T-cell (primary cell): ENCODE data around the gene G3BP2. TPM values are rescaled to one million over a fixed set of nuclear protein-coding genes. Genes with fewer than 3 reads are reported as not detected.

Source experiments
- ATAC-seq, 4 experiments: fragments of 200-7000 bp in 3 of 4; fragments of 150-1000 bp in 1 of 4; cut with Tn5 transposase; replicated peaks in 1 of 4; 1 replicate in 3 of 4; 2 replicates in 1 of 4; pipeline ENCODE4 v1.10.0; 2021; ENCODE audit warnings: moderate library complexity in 3 of 4, mild to moderate bottlenecking in 2 of 4, moderate number of reproducible peaks in 1 of 4
- CTCF ChIA-PET, 2 donors: fragments of 300-600 bp; sonication (Branson Sonifier 250); formaldehyde crosslinking; loops; one replicate each; lab custom pipeline; 2022; ENCODE audit warnings: antibody characterized with exemption in 2 of 2; lab: Charles Lee
- POLR2A ChIA-PET, 2 donors: fragments of 300-600 bp; sonication (Branson Sonifier 250); formaldehyde crosslinking; loops; one replicate each; lab custom pipeline; 2022; ENCODE audit warnings: antibody characterized with exemption in 2 of 2; lab: Charles Lee
- DNase-seq, 35 experiments: peaks; one replicate each; pipeline versions ENCODE4 v3.0.0 to v3.0.0-alpha.2; 2013 to 2023
- H3K27ac ChIP-seq: one replicate; pipeline ENCODE4 v1.5.1; 2013; ENCODE audit warnings: low read length
- H3K27me3 ChIP-seq, 2 experiments: replicated peaks in 1 of 2; 1 replicate in 1 of 2; 2 replicates in 1 of 2; pipeline versions ENCODE4 v1.6.1 to v1.7.0; 2013; ENCODE audit warnings: low read length in 1 of 2, mixed read lengths in 1 of 2; ENCODE audit not compliant: control insufficient read depth in 2 of 2, insufficient read depth in 2 of 2; ENCODE audit errors: extremely low read depth in 1 of 2
- H3K36me3 ChIP-seq, 2 donors: 1 replicate in 1 of 2; 2 replicates in 1 of 2; pipeline versions ENCODE4 v1.6.1 to v1.7.0; 2013; ENCODE audit warnings: low read length in 1 of 2; ENCODE audit not compliant: control insufficient read depth in 2 of 2, insufficient read depth in 1 of 2; ENCODE audit errors: extremely low read depth in 1 of 2
- H3K4me1 ChIP-seq, 2 experiments: 1 replicate in 1 of 2; 2 replicates in 1 of 2; pipeline versions ENCODE4 v1.6.1 to v1.7.0; 2013; ENCODE audit warnings: low read length in 2 of 2, mixed read lengths in 1 of 2; ENCODE audit not compliant: insufficient read depth in 2 of 2, control insufficient read depth in 1 of 2; ENCODE audit errors: extremely low read depth in 1 of 2
- H3K4me3 ChIP-seq, 2 donors: 1 replicate in 1 of 2; 2 replicates in 1 of 2; pipeline versions ENCODE4 v1.5.1 to v1.7.0; 2013; ENCODE audit warnings: mild to moderate bottlenecking in 2 of 2, low read length in 1 of 2, moderate library complexity in 1 of 2; ENCODE audit not compliant: control insufficient read depth in 1 of 2; ENCODE audit errors: extremely low read depth in 1 of 2
- H3K9me3 ChIP-seq: 2 replicates; pipeline ENCODE4 v1.7.0; 2013
- H3K27ac Mint-ChIP-seq, 2 donors: one replicate each; pipeline ENCODE4 v1.8.0; 2020 to 2021; ENCODE audit warnings: mild to moderate bottlenecking in 2 of 2, mixed read lengths in 2 of 2
- H3K27me3 Mint-ChIP-seq, 2 donors: one replicate each; pipeline ENCODE4 v1.8.0; 2021 to 2022; ENCODE audit warnings: mixed read lengths in 2 of 2
- H3K36me3 Mint-ChIP-seq: one replicate; pipeline ENCODE4 v1.8.0; 2021; ENCODE audit warnings: mixed read lengths
- H3K4me1 Mint-ChIP-seq, 3 donors: one replicate each; pipeline ENCODE4 v1.8.0; 2020 to 2022; ENCODE audit warnings: mixed read lengths in 3 of 3, mild to moderate bottlenecking in 1 of 3
- H3K4me3 Mint-ChIP-seq, 3 donors: one replicate each; pipeline ENCODE4 v1.8.0; 2020 to 2022; ENCODE audit warnings: mild to moderate bottlenecking in 3 of 3, mixed read lengths in 3 of 3, moderate library complexity in 3 of 3
- H3K9me3 Mint-ChIP-seq, 3 donors: one replicate each; pipeline ENCODE4 v1.8.0; 2020 to 2022; ENCODE audit warnings: mixed read lengths in 3 of 3
- WGBS: methylation state at CpG from one replicate; pipeline ENCODE4 v1.1.5; 2013; ENCODE audit warnings: missing lambda C conversion rate; ENCODE audit not compliant: insufficient coverage; 5-methylcytosine and 5-hydroxymethylcytosine counted together
- total RNA-seq, 35 experiments: library from RNA in 6 of 35; stranded (reverse) in 6 of 35; fragments of 120-200 nt in 1 of 35; gene quantifications; one replicate each; pipeline versions ENCODE4 v1.2.1 to v1.2.4 and lab custom pipeline; 2013 to 2026

G3BP2 gene
- total RNA-seq, 5 donors from 2014 or later (not counting 1 experiment from before 2014, with no cell fraction given), result 135 to 316 (median 141) TPM

GRCh38 chr4:75630174-75630936 lies 42.9 kb downstream of the G3BP2 start, which contains the start of gene CDKL2:
Gene CDKL2, minus strand, starts transcription at chr4:75630528. Its CDS starts 4,540 bp downstream, at chr4:75625988.
- no peaks in the 10 kb centered on the region for H3K9me3 Mint-ChIP-seq
- H3K4me1 Mint-ChIP-seq, result peaks cover 8 to 10% (median 10%) of the 10 kb centered on the region in 3 donors
- H3K27ac Mint-ChIP-seq, result peak within 1 kb of the TSS; percentile 66 to 70
- no peaks in the 10 kb centered on the region for H3K27me3 Mint-ChIP-seq
- POLR2A ChIA-PET, result interaction anchor here (1.1 kb wide), 2 partner anchors 94 kb away, joined by 5 to 8 read pairs; partner anchors contain the start of gene USO1 (in 2 of the 2)
- under 1% methylated on average over 56 of the region's 57 CpGs for WGBS
- DNase-seq, result peak; percentile 81 to 96 (median 89)
- no peaks in the 10 kb centered on the region for H3K36me3 Mint-ChIP-seq
- Histone ChIP-seq H3K27ac (peak within 1 kb of the TSS; percentile 35), H3K36me3 (no peaks in the 10 kb centered on the region), H3K4me3 (peak within 1 kb of the TSS; percentile 71 to 83), H3K4me1 (peaks cover 5 to 16% of the 10 kb centered on the region in 2 experiments), H3K9me3 (no peaks in the 10 kb centered on the region), H3K27me3 (no peaks in the 10 kb centered on the region)
- peak within 1 kb of the TSS; percentile 87 to 92 (median 89) for H3K4me3 Mint-ChIP-seq
- ATAC-seq, result peak; percentile 98 to 100 (median 99)
- CTCF ChIA-PET, result interaction anchor here (0.9 to 1.3 kb wide), 3 partner anchors 24 to 93 kb away, joined by 3 to 6 read pairs (median 3); no protein-coding TSS in a partner anchor

DNA sequence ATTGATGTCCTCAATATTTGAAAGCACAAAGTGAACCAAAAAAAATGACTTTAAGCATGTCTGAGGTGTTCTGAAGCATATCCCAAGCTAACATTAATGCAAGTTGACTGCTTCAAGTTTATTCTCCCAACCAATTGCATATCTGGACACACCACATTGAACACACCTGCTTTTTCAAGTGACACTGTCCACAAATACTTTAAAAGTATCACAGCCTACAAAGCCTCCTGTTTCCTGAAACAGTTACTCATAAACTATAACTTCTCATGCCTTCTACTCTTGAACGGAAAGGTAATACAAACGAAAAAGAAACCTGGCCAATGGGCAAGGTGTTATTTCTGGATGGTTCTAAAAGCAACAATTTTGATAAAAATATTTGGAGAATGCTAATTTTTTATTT lies 44.0 kb downstream of the G3BP2 start:
- Histone ChIP-seq H3K9me3 (no peaks in the 10 kb centered on the region), H3K36me3 (no peaks in the 10 kb centered on the region), H3K27me3 (no peaks in the 10 kb centered on the region), H3K4me3 (no peak overlapping the region), H3K27ac (no peak overlapping the region), H3K4me1 (peaks cover 5 to 16% of the 10 kb centered on the region in 2 experiments)
- H3K36me3 Mint-ChIP-seq, result no peaks in the 10 kb centered on the region
- 40% methylated on average over 1 of the region's 2 CpGs for WGBS
- H3K9me3 Mint-ChIP-seq, result no peaks in the 10 kb centered on the region
- ATAC-seq, result no peak
- no peaks in the 10 kb centered on the region for H3K27me3 Mint-ChIP-seq
- peaks cover 8 to 10% (median 10%) of the 10 kb centered on the region in 3 donors for H3K4me1 Mint-ChIP-seq
- H3K27ac Mint-ChIP-seq, result no peak overlapping the region
- peak overlapping the region; percentile 28 to 92 (median 31) for H3K4me3 Mint-ChIP-seq
- ChIA-PET CTCF (interaction anchor here in 1 of 2 donors (0.8 to 1.3 kb wide), 2 partner anchors 80 to 571 kb away, joined by 3 read pairs; no protein-coding TSS in a partner anchor), POLR2A (interaction anchor here in 1 of 2 donors (1.1 kb wide), 1 partner anchor 95 kb away, joined by 5 read pairs; the partner anchor contains the start of gene USO1)
- no peak for DNase-seq

GRCh38 chr4:75623026-75623425 lies 50.2 kb downstream of the G3BP2 start:
- no peaks in the 10 kb centered on the region for H3K27me3 Mint-ChIP-seq
- ATAC-seq, result no peak
- CTCF ChIA-PET, result no interaction called here

GRCh38 chr4:75621715-75622114 lies 51.5 kb downstream of the G3BP2 start:
- H3K4me3 ChIP-seq, result no peak overlapping the region
- H3K9me3 ChIP-seq, result no peaks in the 10 kb centered on the region
- Mint-ChIP-seq H3K9me3 (no peaks in the 10 kb centered on the region), H3K4me1 (no peaks in the 10 kb centered on the region), H3K4me3 (no peak overlapping the region), H3K27me3 (no peaks in the 10 kb centered on the region), H3K27ac (no peak overlapping the region), H3K36me3 (no peaks in the 10 kb centered on the region)
- DNase-seq (no peak), ATAC-seq (no peak)
- no peaks in the 10 kb centered on the region for H3K27me3 ChIP-seq
- ChIA-PET POLR2A (no interaction called here), CTCF (no interaction called here)
- no peaks in the 10 kb centered on the region for H3K36me3 ChIP-seq
- H3K27ac ChIP-seq, result no peak overlapping the region
- H3K4me1 ChIP-seq, result no peaks in the 10 kb centered on the region

More at GRCh38 chr4:75623026-75623425, 50.2 kb downstream of the G3BP2 start:
- DNase-seq, result no peak
- POLR2A ChIA-PET, result no interaction called here
- H3K4me1 ChIP-seq, result no peaks in the 10 kb centered on the region
- Mint-ChIP-seq H3K4me1 (no peaks in the 10 kb centered on the region), H3K9me3 (no peaks in the 10 kb centered on the region), H3K4me3 (no peak overlapping the region), H3K27ac (no peak overlapping the region), H3K36me3 (no peaks in the 10 kb centered on the region)
- H3K9me3 ChIP-seq, result no peaks in the 10 kb centered on the region
- no peak overlapping the region for H3K4me3 ChIP-seq
- H3K36me3 ChIP-seq, result no peaks in the 10 kb centered on the region
- no peaks in the 10 kb centered on the region for H3K27me3 ChIP-seq
- no CpG with 5 or more reads among the region's 5 CpGs for WGBS
- no peak overlapping the region for H3K27ac ChIP-seq

GRCh38 chr4:75612306-75612705 lies 60.9 kb downstream of the G3BP2 start:
- Histone ChIP-seq H3K27me3 (no peaks in the 10 kb centered on the region), H3K36me3 (no peaks in the 10 kb centered on the region), H3K4me3 (no peak overlapping the region), H3K9me3 (no peaks in the 10 kb centered on the region), H3K27ac (no peak overlapping the region), H3K4me1 (no peaks in the 10 kb centered on the region)
- ATAC-seq (no peak), DNase-seq (no peak)
- POLR2A ChIA-PET, result no interaction called here
- Mint-ChIP-seq H3K4me1 (no peaks in the 10 kb centered on the region), H3K27me3 (no peaks in the 10 kb centered on the region), H3K4me3 (no peak overlapping the region), H3K9me3 (no peaks in the 10 kb centered on the region), H3K36me3 (no peaks in the 10 kb centered on the region), H3K27ac (no peak overlapping the region)
- WGBS, result no CpG with 5 or more reads among the region's 1 CpG
- CTCF ChIA-PET, result no interaction called here

DNA sequence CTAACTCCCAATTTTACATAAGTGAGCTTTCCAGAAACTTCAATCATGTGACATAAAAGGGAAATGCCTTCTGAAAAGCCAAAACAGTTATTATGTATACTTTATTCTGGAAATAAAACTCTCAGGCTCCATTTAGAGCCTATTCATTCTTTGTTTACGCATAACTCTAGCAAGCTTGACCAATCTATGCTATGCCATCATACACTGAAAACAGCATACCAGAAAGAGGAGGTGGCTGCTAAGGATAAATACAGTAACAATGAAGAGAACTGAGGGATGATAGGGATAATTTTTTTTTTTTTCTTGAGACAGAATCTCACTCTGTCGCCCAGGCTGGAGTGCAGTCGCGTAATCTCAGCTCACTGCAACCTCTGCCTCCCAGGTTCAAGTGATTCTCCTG lies 67.3 kb downstream of the G3BP2 start:
- no peak for ATAC-seq
- Mint-ChIP-seq H3K27ac (no peak overlapping the region), H3K4me1 (no peaks in the 10 kb centered on the region), H3K36me3 (no peaks in the 10 kb centered on the region), H3K4me3 (no peak overlapping the region), H3K9me3 (no peaks in the 10 kb centered on the region), H3K27me3 (no peaks in the 10 kb centered on the region)
- no CpG with 5 or more reads among the region's 4 CpGs for WGBS
- no peaks in the 10 kb centered on the region for H3K36me3 ChIP-seq
- H3K27ac ChIP-seq, result no peak overlapping the region
- DNase-seq, result no peak
- POLR2A ChIA-PET, result interaction anchor here in 1 of 2 donors (0.7 kb wide), 1 partner anchor 21 kb away, joined by 5 read pairs; no protein-coding TSS in a partner anchor
- H3K9me3 ChIP-seq, result no peaks in the 10 kb centered on the region
- H3K27me3 ChIP-seq, result peaks cover 0 to 4% of the 10 kb centered on the region in 2 experiments
- no peak overlapping the region for H3K4me3 ChIP-seq
- H3K4me1 ChIP-seq, result no peaks in the 10 kb centered on the region
- CTCF ChIA-PET, result no interaction called here
